ENCODE results near the gene STXBP5.

The STXBP5 gene

GRCh38 chr6:147192278-147192911 is 11.8 kb upstream of the STXBP5 start:
- Histone ChIP-seq H3K27ac (ENCODE audit: poor library complexity, severe bottlenecking) (no peak overlapping the region), H3K4me3 (ENCODE audit: severe bottlenecking) (no peak overlapping the region), H3K4me1 (ENCODE audit: insufficient read depth, poor library complexity, severe bottlenecking) (peaks cover 6% of the 10 kb centered on the region), H3K36me3 (ENCODE audit: low read depth) (no peaks in the 10 kb centered on the region), H3K27me3 (ENCODE audit: insufficient read depth, poor library complexity, severe bottlenecking) (no peaks in the 10 kb centered on the region), H3K9me3 (ENCODE audit: severe bottlenecking) (no peaks in the 10 kb centered on the region)
- no peak for ATAC-seq (ENCODE audit: low read depth)
- TF ChIP-seq, protein P1, sequence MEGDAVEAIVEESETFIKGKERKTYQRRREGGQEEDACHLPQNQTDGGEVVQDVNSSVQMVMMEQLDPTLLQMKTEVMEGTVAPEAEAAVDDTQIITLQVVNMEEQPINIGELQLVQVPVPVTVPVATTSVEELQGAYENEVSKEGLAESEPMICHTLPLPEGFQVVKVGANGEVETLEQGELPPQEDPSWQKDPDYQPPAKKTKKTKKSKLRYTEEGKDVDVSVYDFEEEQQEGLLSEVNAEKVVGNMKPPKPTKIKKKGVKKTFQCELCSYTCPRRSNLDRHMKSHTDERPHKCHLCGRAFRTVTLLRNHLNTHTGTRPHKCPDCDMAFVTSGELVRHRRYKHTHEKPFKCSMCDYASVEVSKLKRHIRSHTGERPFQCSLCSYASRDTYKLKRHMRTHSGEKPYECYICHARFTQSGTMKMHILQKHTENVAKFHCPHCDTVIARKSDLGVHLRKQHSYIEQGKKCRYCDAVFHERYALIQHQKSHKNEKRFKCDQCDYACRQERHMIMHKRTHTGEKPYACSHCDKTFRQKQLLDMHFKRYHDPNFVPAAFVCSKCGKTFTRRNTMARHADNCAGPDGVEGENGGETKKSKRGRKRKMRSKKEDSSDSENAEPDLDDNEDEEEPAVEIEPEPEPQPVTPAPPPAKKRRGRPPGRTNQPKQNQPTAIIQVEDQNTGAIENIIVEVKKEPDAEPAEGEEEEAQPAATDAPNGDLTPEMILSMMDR (IDR thresholded peaks at IDR 0.05; ENCODE audit: poor library complexity, severe bottlenecking) = no peak
- no peak for DNase-seq (ENCODE audit: low spot score)

DNA sequence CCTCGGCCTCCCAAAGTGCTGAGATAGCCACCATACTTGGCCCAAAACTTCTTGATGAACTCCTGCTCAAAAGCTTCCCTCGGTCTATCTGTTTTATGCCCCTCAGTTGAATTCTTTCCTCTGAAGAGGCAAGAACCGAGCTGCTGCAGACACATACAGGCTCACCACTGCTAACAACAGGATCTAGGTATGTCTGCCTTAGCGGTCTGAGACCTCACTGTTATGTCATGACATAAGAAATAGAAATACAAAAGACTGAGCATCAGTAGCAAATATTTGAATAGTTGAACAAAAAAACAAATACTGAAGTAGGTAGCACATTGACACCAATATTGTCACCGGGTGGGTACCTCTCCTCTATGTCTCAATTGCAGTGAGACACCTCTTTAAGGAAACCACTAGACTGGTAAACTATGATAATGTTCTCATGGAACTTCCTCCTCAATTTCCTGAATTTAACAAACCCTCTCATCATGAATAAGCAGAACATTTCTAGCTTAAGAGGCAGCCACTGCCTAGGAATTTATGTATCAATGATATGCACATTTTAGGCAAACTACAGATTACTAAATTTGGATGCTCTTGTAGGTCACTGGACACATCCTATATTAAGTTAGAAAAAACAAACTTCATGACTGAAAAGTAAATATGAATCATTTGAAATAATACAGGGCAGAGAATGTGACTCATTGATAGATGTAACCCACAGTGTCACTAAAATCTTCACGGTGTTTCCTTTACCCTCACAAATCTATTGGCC is 9.4 kb upstream of the STXBP5 start:
- peak overlapping the region; percentile 27 for H3K27ac ChIP-seq (ENCODE audit: poor library complexity, severe bottlenecking)
- DNase-seq (ENCODE audit: low spot score) = no peak
- TF ChIP-seq, protein P1 (IDR thresholded peaks at IDR 0.05; ENCODE audit: poor library complexity, severe bottlenecking) = no peak

GRCh38 chr6:147195510-147195909 is 8.7 kb upstream of the STXBP5 start:
- TF ChIP-seq, protein P1 (IDR thresholded peaks at IDR 0.05; ENCODE audit: poor library complexity, severe bottlenecking) = no peak
- no peak for ATAC-seq (ENCODE audit: low read depth)
- Histone ChIP-seq H3K36me3 (ENCODE audit: low read depth) (no peaks in the 10 kb centered on the region), H3K4me3 (ENCODE audit: severe bottlenecking) (no peak overlapping the region), H3K4me1 (ENCODE audit: insufficient read depth, poor library complexity, severe bottlenecking) (peaks cover 6% of the 10 kb centered on the region), H3K27me3 (ENCODE audit: insufficient read depth, poor library complexity, severe bottlenecking) (no peaks in the 10 kb centered on the region), H3K27ac (ENCODE audit: poor library complexity, severe bottlenecking) (peak overlapping the region; percentile 27), H3K9me3 (ENCODE audit: severe bottlenecking) (no peaks in the 10 kb centered on the region)
- DNase-seq (ENCODE audit: low spot score) = no peak

More for the DNA sequence above, 9.4 kb upstream of the STXBP5 start:
- ATAC-seq (ENCODE audit: low read depth) = peak; percentile 79
- H3K27me3 ChIP-seq (ENCODE audit: insufficient read depth, poor library complexity, severe bottlenecking) = no peaks in the 10 kb centered on the region
- no peaks in the 10 kb centered on the region for H3K36me3 ChIP-seq (ENCODE audit: low read depth)
- H3K4me3 ChIP-seq (ENCODE audit: severe bottlenecking) = no peak overlapping the region
- peaks cover 6% of the 10 kb centered on the region for H3K4me1 ChIP-seq (ENCODE audit: insufficient read depth, poor library complexity, severe bottlenecking)
- no peaks in the 10 kb centered on the region for H3K9me3 ChIP-seq (ENCODE audit: severe bottlenecking)

DNA sequence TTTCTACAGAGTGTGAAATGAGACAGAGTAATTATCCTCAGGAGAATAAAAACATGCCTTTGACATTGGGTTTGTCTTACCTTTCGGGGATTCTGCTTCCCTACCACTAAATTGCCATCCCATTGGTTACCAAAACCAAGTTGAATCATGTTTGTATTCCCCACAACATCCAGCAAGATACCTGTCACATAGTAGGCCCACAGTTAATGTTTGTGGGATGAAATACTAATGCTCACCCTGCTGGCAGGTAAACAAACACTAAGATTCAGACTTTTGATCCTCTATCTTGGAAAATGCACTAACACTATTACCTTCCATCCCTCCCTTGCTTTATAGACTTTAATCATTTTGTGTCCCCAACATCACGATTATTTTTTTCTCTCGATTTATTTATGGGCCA is 8.2 kb upstream of the STXBP5 start:
- Histone ChIP-seq H3K27me3 (ENCODE audit: insufficient read depth, poor library complexity, severe bottlenecking) (no peaks in the 10 kb centered on the region), H3K27ac (ENCODE audit: poor library complexity, severe bottlenecking) (no peak overlapping the region), H3K4me1 (ENCODE audit: insufficient read depth, poor library complexity, severe bottlenecking) (peaks cover 6% of the 10 kb centered on the region), H3K4me3 (ENCODE audit: severe bottlenecking) (no peak overlapping the region), H3K36me3 (ENCODE audit: low read depth) (no peaks in the 10 kb centered on the region), H3K9me3 (ENCODE audit: severe bottlenecking) (no peaks in the 10 kb centered on the region)
- ATAC-seq (ENCODE audit: low read depth) = no peak
- no peak for DNase-seq (ENCODE audit: low spot score)
- TF ChIP-seq, protein P1 (IDR thresholded peaks at IDR 0.05; ENCODE audit: poor library complexity, severe bottlenecking) = no peak

DNA sequence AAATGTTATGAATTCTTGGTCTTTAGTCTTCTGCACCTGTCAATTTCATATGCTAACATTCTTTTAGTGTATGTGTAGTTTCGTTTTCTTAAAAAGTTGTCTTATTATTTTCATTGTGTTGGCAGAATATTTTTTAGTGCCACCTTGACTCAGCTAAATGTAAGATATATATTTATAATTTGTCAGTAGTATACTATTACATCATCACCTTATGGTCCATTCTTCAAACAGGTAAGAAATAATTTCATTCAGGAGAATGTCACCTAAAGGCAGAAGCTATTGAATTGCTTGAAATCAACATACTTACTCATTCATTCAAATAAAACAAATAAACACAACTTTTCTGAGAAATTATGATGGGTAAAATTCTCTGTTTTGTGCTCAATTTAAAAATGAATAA is 3.5 kb upstream of the STXBP5 start:
- DNase-seq (ENCODE audit: low spot score) = no peak
- H3K27ac ChIP-seq (ENCODE audit: poor library complexity, severe bottlenecking) = no peak overlapping the region
- no peaks in the 10 kb centered on the region for H3K36me3 ChIP-seq (ENCODE audit: low read depth)
- peaks cover 5% of the 10 kb centered on the region for H3K4me1 ChIP-seq (ENCODE audit: insufficient read depth, poor library complexity, severe bottlenecking)
- H3K27me3 ChIP-seq (ENCODE audit: insufficient read depth, poor library complexity, severe bottlenecking) = no peaks in the 10 kb centered on the region
- H3K9me3 ChIP-seq (ENCODE audit: severe bottlenecking) = no peaks in the 10 kb centered on the region
- no peak for ATAC-seq (ENCODE audit: low read depth)
- TF ChIP-seq, protein P1 (IDR thresholded peaks at IDR 0.05; ENCODE audit: poor library complexity, severe bottlenecking) = no peak
- no peak overlapping the region for H3K4me3 ChIP-seq (ENCODE audit: severe bottlenecking)

Data from RWPE2 (cell line).